ENCODE results near the gene C18orf54. TPM values are rescaled to one million over a fixed set of nuclear protein-coding genes. Genes with fewer than 3 reads are reported as not detected.

Gene C18orf54
- total RNA-seq, 1 donor from 2014 or later = 40.1 TPM

GRCh38 chr18:54381640-54382039 is 23.9 kb downstream of the C18orf54 start:
- Histone ChIP-seq H3K9ac (no peak overlapping the region), H3K27ac (no peak overlapping the region), H2AFZ (replicated peaks) (no peak overlapping the region), H3F3A (ENCODE audit: low read depth) (peaks cover 45% of the 10 kb centered on the region), H3K4me2 (no peak overlapping the region), H3K9me3 (ENCODE audit: low read depth) (no peaks in the 10 kb centered on the region), H3K4me1 (peaks cover 27% of the 10 kb centered on the region), H3K27me3 (no peaks in the 10 kb centered on the region), H4K20me1 (ENCODE audit: low read depth) (no peaks in the 10 kb centered on the region), H3K79me2 (ENCODE audit: low read depth) (no peaks in the 10 kb centered on the region), H3K36me3 (peaks cover 15% of the 10 kb centered on the region), H3K4me3 (no peak overlapping the region)
- Mint-ChIP-seq H3K27me3 (ENCODE audit: insufficient read depth, low read depth) (no peaks in the 10 kb centered on the region), H3K36me3 (peaks cover 3% of the 10 kb centered on the region), H3K27ac (no peak overlapping the region), H3K4me3 (no peak overlapping the region), H3K4me1 (peaks cover 8% of the 10 kb centered on the region), H3K9me3 (no peaks in the 10 kb centered on the region)
- TF ChIP-seq EZH2phosphoT487 (IDR thresholded peaks at IDR 0.05) (no peak), CTCF (IDR thresholded peaks at IDR 0.05) (no peak), EZH2 (IDR thresholded peaks at IDR 0.05) (no peak)
- no peak for DNase-seq (ENCODE audit: low spot score)

GRCh38 chr18:54382076-54382475 is 24.4 kb downstream of the C18orf54 start:
- H3K27ac ChIP-seq = no peak overlapping the region
- H3K9ac ChIP-seq = no peak overlapping the region

GRCh38 chr18:54382733-54383252 is 25.1 kb downstream of the C18orf54 start:
- H3K4me3 Mint-ChIP-seq = no peak overlapping the region
- Histone ChIP-seq H3K9me3 (ENCODE audit: low read depth) (no peaks in the 10 kb centered on the region), H3K79me2 (ENCODE audit: low read depth) (no peaks in the 10 kb centered on the region), H3K27me3 (no peaks in the 10 kb centered on the region), H3K27ac (no peak overlapping the region), H3K36me3 (peaks cover 15% of the 10 kb centered on the region), H4K20me1 (ENCODE audit: low read depth) (no peaks in the 10 kb centered on the region), H2AFZ (replicated peaks) (no peak overlapping the region), H3K4me3 (no peak overlapping the region), H3K4me1 (peaks cover 27% of the 10 kb centered on the region), H3K4me2 (peak overlapping the region; percentile 58), H3K9ac (no peak overlapping the region), H3F3A (ENCODE audit: low read depth) (peaks cover 45% of the 10 kb centered on the region)
- peaks cover 3% of the 10 kb centered on the region for H3K36me3 Mint-ChIP-seq
- H3K27ac Mint-ChIP-seq = no peak overlapping the region
- peak; percentile 41 for DNase-seq (ENCODE audit: low spot score)
- peaks cover 8% of the 10 kb centered on the region for H3K4me1 Mint-ChIP-seq
- TF ChIP-seq CTCF (IDR thresholded peaks at IDR 0.05) = no peak
- no peak for TF ChIP-seq EZH2phosphoT487 (IDR thresholded peaks at IDR 0.05)
- TF ChIP-seq EZH2 (IDR thresholded peaks at IDR 0.05) = no peak
- H3K27me3 Mint-ChIP-seq (ENCODE audit: insufficient read depth, low read depth) = no peaks in the 10 kb centered on the region
- no peaks in the 10 kb centered on the region for H3K9me3 Mint-ChIP-seq

More at GRCh38 chr18:54382076-54382475, 24.4 kb downstream of the C18orf54 start:
- Histone ChIP-seq H2AFZ (replicated peaks) (no peak overlapping the region), H3K9me3 (ENCODE audit: low read depth) (no peaks in the 10 kb centered on the region), H3K79me2 (ENCODE audit: low read depth) (no peaks in the 10 kb centered on the region), H3K27me3 (no peaks in the 10 kb centered on the region), H3K36me3 (peaks cover 15% of the 10 kb centered on the region), H3F3A (ENCODE audit: low read depth) (peaks cover 45% of the 10 kb centered on the region), H3K4me3 (no peak overlapping the region), H3K4me1 (peaks cover 27% of the 10 kb centered on the region), H3K4me2 (peak overlapping the region; percentile 58), H4K20me1 (ENCODE audit: low read depth) (no peaks in the 10 kb centered on the region)
- Mint-ChIP-seq H3K27ac (no peak overlapping the region), H3K4me3 (no peak overlapping the region), H3K4me1 (peaks cover 8% of the 10 kb centered on the region), H3K27me3 (ENCODE audit: insufficient read depth, low read depth) (no peaks in the 10 kb centered on the region), H3K9me3 (no peaks in the 10 kb centered on the region), H3K36me3 (peaks cover 3% of the 10 kb centered on the region)
- no peak for DNase-seq (ENCODE audit: low spot score)
- TF ChIP-seq EZH2phosphoT487 (IDR thresholded peaks at IDR 0.05) = no peak
- no peak for TF ChIP-seq EZH2 (IDR thresholded peaks at IDR 0.05)
- TF ChIP-seq CTCF (IDR thresholded peaks at IDR 0.05) = no peak

Data from neural progenitor cell (in vitro differentiated cells).